ENCODE measurements around the gene PWWP2B.

The PWWP2B gene

DNA sequence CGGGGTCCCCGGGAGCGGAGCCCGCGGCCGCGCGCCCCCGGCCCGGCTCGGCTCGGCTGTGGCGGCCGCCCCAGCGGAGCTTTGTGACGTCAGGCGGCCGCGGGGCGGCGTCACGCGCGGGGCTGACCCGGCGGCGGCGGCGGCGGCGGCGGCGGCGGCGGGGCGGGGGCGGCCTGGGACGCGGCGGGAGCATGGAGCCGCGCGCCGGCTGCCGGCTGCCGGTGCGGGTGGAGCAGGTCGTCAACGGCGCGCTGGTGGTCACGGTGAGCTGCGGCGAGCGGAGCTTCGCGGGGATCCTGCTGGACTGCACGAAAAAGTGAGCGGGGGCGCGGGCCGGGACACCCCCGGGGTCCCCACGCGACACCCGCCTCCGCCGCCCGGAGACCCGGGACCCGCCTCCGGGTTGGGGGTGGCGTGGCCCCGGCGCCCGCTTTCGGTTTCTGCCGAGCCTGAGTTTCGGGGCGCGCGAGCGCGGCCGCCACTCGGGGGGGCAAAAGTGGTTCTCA is at the start of gene PWWP2B:
PWWP2B (plus strand) TSS at position 165 of the 506 bp plus-strand sequence; CDS start at position 192, 27 bp downstream.
- no peak for DNase-seq

DNA sequence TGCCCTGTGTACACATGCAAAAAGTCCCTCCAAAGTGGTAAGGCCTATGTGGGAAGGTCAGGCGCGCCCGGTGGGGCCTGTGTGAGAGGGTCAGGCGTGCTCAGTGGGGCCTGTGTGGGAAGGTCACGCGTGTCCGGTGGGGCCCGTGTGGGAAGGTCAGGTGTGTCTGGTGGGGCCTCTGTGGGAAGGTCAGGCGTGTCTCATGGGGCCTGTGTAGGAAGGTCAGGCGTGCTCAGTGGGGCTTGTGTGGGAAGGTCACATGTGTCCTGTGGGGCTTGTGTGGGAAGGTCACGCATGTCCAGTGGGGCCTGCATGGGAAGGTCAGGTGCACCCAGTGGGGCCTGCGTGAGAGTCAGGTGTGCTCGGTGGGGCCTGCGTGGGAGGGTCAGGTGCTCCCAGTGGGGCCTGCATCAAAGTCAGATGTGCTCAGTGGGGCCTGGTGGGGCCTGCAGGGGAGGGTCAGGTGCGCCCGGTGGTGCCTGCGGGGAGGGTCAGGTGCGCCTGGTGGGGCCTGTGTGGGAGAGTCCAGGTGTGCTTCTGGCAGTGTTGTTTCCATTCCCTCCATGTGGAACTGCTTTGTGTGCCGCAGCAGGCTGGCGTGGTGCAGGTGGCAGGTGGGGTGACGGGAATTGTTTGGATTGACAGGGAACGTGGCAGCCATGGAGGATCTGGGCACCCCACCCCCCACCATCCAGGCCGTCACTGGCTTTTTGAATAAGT is 49.6 kb upstream of the PWWP2B start:
- no peak for DNase-seq

DNA sequence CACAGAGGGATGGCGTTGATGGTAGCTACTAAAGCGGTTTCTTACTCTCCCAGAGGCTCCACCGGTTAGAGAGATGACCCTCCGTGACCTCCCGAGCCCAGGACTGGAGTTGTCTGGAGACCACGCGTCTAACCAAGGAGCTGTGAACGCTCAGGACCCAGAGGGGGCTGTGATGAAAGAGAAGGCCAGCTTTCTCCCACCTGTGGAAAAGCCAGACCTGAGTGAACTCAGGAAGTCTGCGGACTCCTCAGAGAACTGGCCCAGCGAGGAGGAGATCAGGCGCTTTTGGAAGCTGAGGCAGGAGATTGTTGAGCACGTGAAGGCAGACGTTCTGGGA is 49.1 kb upstream of the PWWP2B start:
- DNase-seq = no peak

DNA sequence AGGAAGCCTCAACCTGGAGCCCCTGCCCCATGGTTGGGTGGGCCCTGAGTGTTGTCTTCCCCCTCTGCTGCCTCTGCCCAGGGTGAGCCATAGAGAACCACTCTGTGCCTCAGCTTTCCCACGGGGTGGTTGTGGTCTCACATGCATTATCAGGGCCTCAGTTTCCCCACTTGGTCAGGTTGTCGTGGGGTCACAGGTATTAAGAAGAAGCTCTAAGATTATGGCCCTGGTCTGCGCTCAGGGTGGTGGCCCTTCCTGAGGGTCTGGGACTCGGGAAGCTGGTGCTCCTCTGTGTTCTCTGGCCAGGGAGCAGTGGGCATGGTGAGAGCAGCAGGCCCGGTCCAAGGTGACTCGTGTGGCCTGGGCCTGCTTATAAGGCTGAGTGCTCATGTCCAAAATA is 47.2 kb upstream of the PWWP2B start:
- DNase-seq = no peak

DNA sequence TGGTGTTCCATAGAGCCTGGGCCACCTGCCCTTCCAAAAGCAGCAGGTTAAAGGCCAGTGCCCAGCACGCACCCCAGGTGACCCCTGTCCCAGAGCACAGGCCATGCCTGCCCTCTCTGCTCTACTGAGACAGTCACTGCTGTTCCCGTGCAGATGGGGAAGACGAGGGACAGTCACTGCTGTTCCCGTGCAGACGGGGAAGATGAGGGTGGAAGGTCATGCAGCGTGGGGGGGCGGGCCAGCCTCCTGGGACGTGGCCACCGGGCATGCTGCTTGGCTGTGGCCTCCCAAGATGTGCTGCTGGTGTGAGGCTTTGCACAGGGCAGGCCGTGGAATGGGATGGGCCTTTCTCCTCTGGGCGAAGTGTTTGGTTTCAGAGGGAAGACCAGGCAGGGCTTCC is 46.6 kb upstream of the PWWP2B start:
- DNase-seq = no peak

DNA sequence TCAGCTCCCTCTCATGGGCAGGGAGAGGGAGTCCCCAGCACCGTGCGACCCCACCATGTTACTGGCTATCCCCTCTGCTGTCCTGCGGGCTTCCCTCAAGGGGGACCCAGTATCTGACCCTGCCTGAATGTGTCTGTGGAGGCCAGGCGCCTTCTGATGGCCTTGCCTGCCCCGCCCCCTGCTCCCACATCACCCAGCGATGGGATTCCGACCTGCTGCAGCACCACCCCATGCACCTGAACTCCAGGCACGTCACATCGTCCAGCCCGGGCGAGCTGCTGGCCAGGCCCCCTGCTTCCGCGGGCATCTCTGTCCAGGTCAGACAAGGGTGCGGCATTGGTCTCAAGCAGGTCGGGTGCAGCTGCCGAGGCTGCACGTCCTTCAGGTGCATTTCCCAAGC is 46.1 kb upstream of the PWWP2B start:
- DNase-seq = no peak

DNA sequence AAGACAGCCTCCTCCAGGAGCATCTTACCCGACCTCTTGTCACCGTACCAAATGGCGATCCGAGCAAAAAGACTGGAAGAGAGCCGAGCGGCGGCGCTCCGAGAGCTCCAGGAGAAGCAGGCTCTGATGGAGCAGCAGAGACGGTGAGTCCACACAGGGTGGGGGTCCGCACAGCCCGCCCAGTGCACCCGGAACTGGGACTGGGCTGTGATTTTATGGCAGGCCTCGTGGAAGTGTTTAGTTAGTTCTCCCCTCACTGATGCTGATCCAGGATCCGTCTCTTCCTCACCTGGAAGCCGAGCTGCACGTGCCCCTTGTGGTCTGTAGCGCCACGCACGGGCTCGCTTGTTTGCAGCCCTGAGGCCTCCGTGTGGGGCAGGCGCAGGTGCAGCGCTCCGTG is 45.4 kb upstream of the PWWP2B start:
- no peak for DNase-seq

DNA sequence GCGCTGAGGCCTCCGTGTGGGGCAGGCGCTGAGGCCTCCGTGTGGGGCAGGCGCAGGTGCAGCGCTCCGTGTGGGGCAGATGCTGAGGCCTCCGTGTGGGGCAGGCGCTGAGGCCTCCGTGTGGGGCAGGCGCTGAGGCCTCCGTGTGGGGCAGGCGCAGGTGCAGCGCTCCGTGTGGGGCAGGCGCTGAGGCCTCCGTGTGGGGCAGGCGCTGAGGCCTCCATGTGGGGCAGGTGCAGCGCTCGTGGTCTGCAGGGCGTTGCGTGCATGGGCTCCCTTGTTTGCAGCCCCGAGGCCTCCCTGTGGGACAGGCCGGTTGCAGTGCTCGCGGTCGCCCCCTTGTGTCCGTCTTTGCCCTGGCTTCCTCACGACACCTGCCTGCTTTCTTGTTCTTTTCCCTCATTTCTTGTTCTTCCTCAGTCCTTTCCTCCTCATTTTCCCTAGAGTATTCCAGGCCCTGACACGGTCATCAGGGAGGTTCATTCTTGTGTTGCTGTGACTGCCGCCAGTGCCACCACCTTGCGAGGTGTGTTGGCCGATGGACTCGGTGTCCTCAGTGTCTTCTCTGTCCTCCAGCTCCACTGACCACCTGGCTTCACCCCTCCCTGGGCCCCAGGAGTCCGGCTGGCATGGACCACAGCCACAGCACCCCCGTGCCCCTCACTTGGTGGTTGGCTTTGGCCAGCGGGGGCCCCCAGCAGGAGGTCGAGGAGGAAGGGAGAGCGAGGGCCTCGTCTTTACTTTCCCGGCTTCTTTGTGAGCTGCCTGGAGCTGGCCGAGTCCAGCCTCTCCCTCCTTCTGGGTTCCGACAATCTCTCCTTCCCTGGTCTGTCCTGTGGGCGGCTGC is 44.3 kb upstream of the PWWP2B start:
- peak in 1 of 2 experiments; percentile 4 for DNase-seq

DNA sequence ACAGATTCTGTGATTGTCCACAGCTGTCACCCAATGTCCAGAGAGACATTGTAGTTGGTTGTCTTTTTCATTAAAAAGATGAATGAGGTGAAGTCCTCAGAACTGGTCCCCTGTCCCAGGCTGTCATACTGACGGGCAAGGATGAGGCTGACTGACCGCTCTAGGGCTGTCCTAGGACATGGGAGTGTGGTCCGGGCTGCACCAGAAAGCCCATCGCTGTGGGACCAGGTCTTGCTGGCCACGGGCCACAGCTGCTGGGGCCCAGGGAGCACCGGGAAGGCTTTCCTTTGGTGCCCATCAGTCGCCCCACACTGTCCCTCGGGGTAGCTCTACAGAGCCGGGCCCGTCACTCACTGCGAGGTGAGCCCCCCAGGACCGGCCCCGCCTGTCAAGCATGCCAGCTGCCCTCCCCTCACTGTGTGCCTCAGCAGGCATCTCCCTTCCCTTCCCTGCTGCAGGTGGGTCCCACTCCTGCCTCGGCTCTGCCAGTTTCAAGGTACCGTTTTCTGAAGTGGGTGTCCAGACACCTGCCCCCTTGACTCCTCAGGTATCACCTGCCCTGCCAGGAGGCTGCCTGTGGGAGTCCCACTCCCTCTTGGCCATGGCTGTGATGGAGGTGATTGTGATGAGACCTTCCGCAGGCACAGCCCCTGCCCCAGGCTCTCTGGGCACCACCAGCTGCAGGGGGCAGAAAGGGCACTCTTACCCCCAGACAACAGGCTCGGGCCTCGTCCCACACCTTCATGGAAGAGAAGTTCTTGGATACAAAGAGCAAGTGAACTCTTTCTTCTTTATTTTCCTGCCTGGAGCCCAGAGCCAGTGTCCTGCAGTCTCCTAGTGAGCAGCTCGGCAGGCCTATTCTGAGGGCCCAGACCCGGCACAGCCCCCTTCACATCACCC is 43.3 kb upstream of the PWWP2B start:
- no peak for DNase-seq

DNA sequence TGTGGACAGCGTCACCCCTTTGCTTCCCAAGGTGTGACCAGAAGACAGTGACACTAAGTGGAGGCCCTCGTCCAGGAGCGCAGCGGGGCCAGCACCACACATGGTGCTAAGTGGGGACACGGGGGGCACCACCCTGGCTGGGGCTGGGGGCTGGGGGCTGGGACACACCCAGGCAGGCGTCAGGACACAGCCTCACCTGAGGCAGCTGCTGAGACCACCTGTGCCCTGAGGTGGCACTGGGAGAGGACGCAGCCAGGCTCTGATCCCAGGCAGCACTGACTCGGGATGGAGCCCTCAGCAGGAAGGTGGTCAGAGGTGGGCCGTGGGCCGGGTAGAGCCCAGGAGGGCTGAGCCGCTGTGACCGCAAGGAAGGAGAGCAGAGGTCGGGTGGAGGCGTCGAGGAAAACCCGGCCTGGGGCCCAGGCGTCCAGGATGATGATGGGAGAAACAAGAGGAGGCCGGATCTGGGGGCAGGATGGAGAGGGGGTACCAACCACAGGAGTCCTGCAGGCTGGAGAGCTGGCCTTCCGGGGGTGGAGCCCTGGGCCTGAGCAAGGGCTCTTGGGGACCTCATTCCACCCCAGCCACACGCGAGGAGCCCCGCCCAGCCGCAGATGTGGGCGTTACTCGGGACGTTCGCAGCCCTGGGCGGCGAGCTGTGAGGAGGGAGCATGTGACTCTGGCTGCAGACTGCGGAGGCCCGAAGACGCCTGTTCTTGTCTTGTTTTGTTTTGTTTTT is 42.5 kb upstream of the PWWP2B start:
- no peak for DNase-seq

DNA sequence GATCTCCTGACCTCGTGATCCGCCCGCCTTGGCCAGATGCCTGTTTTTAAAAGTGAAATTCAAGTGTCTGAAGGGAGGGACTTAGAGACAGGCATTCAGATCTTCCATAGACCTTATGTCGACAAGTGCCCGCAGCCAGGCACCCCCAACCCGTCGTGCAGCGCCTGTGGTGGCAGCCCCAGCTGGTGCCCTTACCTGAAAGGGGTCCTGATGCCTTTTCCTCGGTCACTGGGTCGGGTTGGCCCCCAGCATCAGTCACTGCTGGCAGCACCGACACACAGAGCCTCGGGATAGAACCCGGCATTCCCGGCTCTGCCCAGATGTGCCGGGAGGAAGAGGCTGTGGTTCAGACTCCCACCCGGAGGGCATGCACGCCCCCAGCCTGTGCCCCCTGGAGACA is 41.7 kb upstream of the PWWP2B start:
- no peak for DNase-seq

DNA sequence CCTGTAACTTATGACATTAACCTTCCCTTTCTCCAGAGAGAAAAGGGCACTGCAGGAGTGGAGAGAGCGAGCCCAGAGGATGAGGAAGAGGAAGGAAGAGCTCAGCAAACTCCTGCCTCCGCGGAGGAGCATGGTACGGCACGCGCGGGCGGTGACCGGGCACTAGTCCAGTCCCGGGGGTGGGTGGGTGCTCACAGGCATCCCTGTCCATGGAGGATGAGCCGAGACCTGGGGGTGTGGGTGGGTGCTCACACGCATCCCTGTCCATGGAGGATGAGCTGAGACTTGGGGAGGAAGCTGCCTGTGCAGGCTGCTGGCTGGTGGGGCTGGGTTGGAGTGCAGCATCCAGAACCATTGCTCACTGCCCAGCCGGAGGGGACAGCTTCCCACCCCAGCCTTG is 41.2 kb upstream of the PWWP2B start:
- no peak for DNase-seq

DNA sequence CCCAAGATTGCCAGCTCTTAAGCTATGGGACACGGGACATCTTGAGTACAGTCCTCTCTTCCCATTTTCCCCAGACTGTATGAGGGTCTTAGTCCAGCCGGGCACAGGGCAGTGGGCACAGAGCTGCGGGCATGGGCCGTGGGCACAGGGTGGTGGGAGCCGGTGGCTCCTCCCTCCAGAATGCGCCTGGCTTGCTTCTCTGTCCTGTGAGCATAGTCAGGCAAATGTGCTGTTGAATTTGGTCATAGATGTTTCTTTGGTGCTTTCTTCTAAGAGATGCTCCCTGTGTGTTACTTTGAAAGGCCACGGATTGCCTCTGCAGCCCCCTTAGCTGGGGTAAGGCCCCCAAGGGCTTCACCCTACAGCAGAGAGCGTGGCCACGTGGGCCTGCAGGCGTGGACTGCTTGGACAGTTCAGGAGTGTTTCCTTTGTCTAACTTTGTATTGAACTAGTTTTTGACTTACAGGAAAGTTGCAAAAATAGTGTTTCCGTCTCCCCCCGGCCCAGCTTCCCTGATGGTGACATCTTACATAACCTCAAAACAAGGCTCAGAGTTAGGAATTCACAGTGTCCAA is 40.3 kb upstream of the PWWP2B start:
- no peak for DNase-seq

DNA sequence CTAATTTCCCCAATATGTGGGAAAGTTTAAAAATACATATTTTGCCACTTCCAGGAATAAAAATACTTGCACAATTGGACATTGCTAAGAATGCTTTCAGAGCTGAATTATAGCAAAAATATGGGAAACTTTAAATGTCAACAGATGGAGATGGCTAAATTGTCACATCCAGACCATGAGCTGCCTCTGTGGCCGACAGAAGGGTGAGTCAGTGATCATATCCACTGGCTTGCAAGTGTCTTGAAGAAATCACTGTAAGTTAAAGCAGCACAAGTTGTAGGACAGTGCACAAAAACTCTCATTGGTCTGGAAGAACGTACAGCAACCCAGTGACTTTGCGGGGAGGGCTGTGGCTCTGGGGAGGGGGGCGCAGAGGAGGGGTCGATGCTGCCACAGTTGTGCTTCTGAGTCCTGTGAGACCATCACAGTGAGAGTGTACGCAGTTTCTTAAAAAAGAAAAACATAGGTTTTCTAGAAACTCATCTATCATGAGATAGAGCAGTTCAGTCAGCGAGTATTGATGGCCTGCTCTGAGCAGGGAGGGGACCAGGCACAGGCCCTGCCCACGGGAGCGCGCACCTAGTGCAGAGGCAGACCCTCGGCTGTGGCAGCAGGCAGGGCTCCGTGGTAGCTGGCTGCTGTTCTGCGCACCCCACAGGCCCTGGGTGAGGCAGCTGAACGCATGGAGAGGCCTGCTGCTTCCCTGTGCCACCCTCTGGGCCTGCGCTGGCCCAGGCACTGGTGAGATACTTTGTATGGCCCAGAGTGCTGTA is 39.5 kb upstream of the PWWP2B start:
- DNase-seq = no peak

DNA sequence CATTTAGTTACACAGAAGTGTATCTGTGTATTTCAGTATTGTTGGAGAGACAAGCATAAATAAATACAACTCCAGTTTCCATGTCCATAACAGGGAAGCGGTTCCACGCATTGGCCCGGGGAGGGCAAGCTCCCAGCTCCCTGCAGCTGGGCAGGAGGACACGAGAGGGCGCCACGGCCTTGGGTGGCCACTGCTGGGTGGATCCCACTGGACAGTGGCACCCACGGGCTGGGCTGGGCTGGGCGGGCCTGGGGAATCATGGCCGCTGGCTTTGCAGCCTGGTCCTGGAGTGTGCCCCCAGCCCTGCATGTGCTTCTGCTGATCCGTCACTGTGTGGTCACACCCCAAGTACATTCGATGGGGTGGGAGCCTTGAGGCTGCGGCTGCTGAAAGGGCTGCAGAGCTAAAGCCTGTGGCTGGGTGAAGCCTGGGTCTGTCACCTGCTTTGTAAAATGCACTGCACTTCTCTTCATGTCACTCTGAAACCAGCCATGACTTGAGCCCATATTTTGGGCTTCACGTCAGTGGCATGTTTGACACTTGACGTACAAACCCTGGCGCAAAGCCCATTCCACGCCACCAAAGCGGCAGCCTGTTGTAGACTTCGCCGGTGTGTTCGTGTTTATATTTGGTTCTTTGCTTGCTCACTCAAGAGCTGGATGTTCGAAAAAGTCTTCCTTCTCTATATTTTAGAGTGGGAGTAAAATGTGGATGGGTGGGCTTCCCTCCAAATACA is 37.5 kb upstream of the PWWP2B start:
- DNase-seq = no peak

DNA sequence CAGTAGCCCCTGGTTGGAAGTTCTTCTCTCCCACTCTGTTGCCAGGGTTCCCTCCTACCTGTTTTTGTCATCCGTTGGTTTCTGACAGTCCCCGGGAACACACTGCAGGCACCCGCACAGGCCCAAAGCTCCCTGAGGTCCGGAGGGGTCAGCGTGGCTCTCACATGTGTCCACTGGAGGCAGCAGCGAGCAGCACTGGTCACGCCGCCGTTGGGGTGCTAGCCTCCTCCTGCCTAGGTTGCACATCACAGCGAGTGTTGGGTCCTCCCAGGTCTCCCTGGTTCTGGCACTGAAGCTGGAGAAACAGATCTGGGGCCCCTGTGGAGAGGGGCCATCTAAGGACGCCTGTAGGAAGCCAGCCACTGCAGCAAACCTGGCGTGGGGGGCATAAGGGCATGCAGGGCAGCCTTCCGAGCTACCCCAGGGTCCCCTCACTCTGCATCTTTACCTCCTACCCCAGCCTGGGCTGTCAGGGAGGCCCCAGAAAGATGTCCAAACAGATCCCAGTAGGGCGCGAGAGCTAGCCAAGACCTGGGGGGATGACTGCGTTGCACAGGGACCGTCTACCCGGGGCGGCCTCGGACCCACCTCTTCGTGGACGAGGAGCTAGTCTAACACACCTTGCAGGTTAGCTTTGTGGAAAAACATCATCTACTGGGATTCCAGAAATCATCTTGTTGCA is 36.1 kb upstream of the PWWP2B start:
- no peak for DNase-seq

DNA sequence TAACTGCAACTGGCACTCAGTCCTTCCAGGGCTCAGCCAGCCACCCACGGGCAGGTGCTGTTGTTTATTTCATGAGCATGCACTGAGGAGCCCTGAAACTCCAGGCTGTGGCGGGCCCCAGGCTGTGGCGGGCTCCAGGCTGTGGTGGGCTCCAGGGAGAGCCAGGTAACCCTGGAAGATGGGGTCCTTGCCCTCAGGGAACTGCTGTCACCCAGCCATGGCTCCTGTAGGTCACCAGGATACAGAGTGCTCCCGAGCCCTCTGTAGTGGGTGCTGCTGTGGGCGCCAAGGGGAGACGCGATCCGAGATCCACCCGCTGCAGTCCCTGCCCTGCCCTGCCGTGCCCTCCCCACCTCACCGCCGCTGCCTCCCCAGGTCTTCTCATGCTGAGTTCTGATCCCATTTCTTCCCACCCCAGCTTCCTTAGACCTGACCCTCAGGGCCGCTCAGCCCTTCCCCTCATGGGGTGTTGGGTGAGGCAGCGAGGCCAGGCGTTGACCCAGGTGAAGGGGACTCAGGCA is 35.4 kb upstream of the PWWP2B start:
- no peak for DNase-seq

DNA sequence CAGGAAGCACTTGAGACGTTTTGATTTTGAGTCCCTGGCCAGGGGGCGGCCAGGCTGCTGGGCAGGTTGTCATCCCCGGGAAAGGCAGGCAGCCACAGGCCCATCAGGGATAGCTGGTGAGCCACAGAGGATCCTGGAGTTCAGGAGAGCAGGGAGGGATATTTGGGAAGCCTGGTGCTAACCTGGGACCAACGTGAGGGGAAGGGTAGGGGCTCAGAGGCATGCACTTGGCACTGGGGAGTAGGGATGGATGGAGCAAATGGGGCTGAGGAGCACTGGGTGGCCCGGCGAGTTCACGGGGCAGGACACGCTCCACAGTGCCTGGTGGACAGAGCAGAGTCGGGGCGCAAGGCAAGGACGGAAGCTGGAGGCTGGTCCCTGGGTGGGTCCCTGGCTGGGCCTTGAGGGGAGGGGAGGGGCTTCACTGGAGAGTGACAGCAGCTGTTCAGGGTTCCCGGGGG is 34.8 kb upstream of the PWWP2B start:
- no peak for DNase-seq

DNA sequence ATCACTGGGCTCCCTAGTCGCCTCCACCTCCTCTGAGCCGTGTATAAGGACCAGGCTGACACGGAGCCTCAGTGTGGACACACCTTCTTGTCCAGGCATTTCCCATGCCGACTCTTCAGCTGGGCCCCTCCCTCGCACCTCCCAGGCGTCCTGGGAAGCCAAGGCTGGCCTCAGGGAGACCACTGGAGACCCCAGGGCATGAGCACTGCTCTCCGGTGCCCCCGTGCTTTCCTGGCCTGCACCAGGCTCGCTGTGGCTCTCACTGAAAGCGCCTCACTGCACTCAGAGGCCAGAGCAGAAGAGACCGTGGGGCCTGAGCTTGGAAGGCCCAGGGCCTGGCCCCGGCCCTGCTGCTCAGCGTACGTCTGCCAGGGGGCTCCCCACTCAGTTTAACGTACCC is 33.6 kb upstream of the PWWP2B start:
- DNase-seq = no peak

All from SW 1271 (cell line).